Right hindlimb (tissue), 1 donor: ENCODE data around the gene ASB11.
"Not testable (repeated sequence)": the region's sequence is repeated elsewhere in the genome, so short reads cannot be mapped to it uniquely, and the experiment has no call there.

Experiments
- DNase-seq: peaks from one replicate; pipeline ENCODE4 v3.0.0-alpha.2; 2018

The ASB11 gene, protein sequence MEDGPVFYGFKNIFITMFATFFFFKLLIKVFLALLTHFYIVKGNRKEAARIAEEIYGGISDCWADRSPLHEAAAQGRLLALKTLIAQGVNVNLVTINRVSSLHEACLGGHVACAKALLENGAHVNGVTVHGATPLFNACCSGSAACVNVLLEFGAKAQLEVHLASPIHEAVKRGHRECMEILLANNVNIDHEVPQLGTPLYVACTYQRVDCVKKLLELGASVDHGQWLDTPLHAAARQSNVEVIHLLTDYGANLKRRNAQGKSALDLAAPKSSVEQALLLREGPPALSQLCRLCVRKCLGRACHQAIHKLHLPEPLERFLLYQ

DNA sequence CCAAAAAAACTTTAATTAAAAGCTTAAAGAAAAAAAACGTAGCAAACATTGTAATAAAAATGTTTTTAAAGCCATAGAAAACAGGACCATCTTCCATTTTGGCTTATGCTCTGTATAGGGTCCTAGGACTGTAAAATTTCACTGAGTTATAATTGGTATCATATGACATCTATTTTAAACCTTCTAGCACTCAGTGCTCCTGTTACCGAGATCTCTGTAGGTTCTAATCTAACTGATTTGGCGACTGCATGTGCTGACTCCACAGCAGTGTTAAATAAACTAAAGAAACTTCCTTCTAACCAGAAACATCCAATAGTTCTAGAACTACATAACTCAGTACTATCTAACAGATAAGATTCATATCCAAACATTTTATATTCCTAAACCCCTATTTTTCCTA, at the start of gene ASB11:
ASB11 (minus strand) TSS at position 132 of the 400 bp plus-strand sequence; CDS start at position 97, 35 bp downstream.
- no peak for DNase-seq

DNA sequence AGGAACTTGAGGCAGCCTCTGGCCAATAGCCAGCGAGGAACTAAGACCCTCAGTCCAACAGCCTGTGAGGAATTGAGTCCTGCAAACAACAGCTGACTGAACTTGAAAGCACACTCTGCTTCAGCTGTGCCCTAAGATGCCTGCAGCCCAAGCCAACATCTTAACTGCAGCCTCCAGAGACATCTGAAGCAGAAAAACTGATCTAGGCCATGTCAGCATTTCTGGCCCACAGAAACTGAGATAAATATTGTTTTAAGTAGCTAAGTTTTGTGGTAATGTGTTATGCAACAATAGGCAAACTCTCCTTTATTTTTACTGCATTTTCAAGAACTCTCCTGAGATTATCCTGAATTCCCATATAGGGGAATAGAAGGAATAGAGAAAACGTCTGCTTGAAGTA, 44.3 kb upstream of the ASB11 start:
- no peak for DNase-seq

DNA sequence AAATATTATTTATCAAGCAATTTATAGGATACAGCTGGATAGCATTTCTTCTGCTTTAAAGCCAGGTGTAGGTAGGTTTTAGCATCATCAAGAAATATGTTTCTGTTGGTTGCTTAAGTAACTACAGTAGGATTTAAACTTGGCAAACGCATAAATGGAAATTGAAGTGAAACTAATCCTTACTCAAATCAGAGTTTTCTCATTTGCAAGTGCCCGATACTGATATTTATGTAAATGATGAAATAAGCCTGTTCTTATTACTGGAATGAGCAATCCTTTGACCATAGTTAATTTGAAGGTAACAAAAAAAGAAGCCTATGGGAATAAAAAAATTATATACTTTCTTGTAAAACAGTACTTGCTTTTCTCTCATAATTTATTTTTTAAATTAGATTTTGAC, 43.1 kb upstream of the ASB11 start:
- no peak for DNase-seq

DNA sequence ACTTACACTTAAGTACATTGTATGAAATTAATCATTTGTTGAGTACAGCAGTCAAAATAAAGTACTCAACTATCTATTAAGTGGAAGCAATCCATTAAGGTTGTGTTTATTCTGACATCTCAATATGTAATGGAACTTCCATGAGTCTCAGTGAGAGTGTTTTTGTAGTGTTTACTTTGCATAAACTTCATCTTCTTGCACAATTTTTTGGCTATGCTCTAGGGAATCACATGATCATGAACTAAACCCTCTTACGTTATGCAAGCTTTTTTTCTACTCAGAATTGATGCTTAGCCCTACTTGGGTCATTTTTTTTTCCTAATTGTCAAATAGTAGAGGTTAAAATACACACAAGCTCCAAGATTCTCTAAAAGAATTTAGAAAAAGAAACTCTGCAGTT, 41.0 kb upstream of the ASB11 start:
- DNase-seq = no peak

DNA sequence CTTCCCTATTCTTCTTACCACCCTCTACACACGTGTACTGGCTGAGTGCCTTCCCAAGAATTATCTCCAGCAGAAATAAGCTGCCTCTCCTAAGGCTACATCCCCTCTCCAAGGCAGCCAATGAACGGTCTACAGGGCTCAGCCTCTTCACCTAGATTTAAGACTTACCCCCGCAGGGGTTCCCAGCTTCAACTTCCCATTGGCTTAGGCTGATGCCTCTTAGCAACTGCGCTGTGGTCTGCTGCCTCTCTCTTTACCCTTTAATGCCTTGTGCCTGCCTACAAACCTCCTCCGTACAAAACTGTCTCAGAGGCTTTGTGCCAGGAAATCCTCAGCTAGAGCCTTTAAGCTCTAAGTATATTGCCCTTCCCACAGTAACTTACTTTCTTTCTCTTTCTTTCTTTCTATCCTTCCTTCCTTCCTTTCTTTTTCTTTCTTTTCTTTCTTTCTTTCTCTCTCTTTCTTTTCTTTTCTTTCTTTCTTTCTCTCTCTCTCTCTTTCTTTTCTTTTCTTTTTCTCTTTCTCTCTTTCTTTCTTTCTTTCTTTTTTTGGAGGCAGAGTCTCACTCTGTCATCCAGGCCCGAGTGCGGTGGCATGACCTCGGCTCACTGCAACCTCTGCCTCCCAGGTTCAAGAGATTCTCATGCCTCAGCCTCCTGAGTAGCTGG, 35.0 kb upstream of the ASB11 start:
- DNase-seq = no peak

DNA sequence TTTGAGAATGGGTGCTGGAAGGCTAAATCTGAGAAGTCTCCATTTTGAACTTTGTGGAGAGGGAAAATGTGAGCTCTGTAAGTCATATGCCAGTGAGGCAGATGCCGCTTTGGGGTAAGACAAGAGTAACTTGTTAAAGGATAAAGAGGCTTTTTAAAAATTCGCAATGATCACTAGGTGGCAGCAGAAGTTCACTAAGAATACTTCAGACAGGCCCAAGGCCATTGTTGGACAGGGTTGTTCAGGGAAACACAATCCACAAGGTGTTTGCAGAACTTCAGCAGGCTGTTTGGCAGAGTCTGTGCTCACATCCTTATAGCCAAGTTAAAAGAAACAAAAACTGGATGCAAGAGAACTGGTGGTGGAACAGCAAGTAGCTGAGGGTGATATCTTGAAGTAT, 33.6 kb upstream of the ASB11 start:
- DNase-seq = peak; percentile 29

DNA sequence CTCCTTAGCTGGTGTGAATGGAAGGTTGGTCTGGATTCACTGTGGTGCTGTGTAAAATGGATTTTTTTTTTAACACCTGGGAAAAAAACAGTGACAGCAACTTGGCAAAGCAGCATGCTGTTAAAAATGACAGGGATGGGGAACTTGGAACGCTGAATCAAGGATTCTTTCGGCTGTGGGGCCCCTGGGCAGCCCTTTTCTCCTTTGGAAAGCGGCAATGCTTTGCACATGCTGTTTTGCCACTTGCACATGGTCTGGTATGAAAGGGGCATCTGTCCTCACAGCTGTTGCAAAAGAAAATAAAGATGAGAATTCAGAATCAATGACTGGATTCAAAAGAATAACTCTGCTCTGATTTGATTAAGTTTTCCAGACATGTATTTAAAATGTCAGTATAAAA, 30.5 kb upstream of the ASB11 start:
- DNase-seq = no peak

DNA sequence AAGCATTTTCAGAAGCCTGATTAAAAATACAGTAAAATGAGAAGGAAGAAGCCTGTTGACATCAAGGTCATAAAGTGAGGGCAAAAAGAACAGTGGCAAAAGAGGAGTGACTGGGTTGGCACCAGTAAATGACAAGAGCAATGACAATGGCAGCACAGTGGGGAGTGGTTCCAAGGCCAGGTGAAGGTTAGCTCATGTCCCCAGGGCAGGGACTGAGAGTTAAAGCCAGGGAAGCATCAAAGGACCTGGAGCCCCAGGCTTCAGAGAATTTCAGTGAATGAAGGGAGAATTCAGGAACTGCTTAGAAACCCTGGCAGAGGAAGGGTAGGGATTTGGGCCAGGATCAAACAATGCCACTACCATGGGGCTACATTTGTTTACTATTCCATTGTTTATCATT, 28.7 kb upstream of the ASB11 start:
- DNase-seq = no peak

DNA sequence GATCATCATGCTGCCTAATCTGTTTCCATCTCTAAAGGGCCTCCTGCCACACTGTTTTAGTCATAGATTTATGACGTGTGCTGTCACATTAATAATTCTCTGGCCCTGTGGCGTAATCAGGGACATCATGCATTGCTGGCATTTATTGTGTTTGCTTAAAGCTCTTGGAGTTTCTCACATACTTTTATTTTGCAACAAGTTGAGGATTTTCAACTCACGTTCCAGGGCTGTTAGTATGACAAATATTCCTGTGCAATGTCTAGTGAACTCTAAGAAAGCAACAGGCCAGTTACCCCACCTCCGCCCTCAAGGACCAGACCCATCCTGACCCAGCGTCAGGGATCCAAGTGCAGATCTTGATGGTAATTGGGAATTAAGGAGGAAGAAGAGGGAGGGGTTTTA, 27.6 kb upstream of the ASB11 start:
- no peak for DNase-seq

DNA sequence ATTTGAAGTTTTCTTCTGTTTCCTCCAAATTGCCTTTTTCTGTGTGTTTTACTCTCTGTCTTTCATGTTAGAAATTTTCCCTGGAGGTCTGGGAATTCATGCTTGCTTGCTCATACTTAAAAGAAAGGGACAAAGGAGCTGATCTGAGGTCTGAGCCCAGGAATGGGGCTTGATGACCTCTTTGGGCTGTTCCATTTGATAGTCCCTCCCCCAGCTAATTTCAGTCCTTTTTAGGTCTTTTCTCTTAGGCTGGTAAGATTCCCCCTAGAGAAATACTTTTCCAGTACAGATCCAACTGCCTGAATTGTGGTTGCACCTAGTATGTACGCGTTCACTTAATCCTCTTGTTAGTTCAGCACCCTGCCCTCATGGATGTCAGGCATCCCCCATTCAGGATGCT, 25.4 kb upstream of the ASB11 start:
- no peak for DNase-seq

DNA sequence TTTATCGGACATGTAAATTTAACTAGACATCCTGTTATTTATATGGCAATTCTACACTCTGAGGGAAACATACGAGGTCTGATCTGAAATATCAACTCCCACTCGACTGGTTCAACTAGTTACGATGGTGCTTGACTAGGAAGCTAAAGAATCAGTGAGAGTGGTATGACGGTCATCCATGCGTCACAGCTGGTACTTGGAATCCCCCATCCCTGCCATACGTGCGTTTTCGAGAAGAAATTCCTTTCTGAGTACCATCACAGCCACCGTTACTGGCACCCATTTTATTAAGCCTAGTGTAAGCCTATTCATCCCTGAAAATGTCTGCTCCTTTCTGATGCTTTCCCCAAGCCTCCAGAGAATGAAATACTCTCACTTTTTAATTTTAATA, 20.6 kb upstream of the ASB11 start:
- peak; percentile 28 for DNase-seq

DNA sequence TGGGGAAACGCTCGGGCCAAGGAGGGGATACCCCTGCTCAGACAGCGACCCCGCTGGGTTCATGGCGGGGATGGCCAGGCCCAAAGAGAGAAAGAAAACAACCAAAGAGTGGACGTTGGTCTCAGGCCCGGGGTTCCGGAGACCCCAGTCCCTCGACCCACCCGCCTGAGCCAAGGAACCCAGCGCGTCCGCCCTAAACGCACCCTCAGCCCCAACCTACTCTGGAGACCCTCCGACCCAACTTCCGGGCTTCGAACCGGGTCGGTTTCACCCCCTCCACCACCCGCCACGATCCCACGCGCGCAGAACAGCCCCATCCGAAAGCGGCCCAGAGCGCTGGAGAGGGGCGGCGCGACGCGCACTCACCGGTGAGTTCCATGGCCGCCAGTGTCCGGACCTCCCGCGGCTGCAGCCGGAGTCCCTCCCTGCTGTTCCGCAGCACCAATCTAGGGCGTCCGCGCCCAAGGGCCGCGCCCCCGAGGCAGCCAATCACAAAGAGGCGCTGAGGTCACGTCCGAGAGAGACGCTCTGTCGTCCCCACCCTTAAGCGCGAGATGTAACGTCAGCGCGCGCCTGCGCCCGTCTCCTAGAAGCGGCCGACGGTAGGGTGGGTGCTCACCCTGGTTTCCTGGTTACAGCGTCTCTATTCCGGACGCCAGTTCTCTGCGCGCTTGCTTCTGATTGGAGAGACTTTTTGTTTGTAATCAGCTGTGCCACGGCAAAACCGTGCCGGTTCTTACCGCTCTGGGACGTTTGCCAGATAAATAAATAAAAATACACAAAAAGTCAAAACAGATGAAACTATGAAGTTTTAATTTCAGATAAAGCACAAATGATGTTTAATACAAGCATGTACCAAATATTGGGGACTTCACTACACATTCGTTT, 19.9 kb upstream of the ASB11 start, which contains the start of gene PIGA:
PIGA (minus strand) TSS at position 389 of the 888 bp plus-strand sequence. CDS start 3,593 bp downstream, outside the sequence.
- peak; percentile 97 for DNase-seq

DNA sequence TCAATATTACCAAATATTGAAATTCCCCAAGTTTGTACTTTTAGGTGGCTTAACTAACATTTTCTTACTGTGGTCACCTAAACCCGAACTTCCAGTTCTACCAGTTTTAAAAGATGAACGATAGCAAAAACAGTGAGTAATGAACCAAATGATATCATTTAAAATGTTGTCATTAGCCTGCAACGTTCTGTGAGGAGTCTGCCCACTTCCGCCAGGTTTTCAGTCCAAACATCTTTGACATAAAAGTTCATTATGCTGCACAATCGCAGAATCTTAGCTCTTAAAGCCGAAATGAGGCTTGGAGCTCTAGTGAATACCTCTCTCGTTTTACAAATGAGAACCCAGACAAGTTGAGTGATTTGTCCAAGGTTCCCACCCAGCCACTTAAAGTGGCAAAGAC, 19.1 kb upstream of the ASB11 start:
- no peak for DNase-seq

DNA sequence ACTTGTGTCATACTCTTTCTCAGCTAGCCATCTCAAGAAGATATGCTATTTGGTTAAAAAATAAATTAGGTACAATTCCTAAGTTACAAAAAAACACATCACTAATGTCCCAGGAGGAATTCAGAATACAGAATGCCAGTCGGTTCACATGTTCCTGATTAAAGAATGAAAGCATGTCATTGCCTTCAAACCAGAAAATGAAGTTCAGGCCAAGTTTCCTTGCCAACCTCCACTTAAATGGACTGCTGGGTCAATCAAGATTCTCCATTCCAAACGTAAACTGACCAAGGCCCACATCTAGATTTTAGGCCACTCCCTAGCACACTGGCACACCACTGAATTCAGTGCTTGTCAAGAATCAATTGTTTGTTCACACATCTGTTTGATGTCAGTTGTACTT, 13.4 kb upstream of the ASB11 start:
- DNase-seq = no peak

DNA sequence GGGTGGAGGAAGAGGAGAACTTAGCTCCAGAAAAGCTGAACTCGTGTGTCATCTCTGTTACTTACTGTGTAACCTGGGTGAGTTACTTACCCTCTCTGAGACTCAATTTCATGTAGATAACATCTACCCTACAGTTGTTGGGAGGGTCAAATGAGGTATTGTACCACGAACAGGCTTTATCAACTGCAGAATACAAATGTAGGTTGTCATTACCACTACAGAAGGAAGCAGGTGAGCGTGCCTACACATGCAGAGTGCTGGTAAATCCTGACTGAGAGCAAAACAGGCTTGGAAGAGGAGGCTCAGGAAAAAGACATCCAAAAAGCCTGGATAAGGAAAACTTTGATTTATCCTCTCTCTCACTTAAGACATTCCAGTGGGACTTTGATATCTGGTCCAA, 12.7 kb upstream of the ASB11 start:
- DNase-seq = no peak

DNA sequence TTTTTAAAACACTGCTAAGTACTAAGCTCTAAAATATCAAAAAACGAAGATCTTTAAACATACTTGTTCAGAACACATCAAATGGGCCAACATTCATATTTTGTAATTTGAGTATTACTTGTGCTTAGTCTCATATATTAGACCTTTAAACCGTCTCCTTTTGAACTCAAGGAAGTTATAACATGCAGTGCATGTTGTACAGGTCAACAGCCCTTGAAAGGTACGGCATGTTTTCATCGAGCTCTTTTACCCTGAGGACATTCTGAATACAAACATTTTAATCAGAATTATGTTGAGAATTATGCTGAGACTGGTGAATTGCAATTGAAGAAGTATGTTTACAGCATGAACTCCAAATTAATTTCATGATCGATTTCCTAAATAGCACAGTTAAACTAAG, 7.0 kb upstream of the ASB11 start:
- DNase-seq = no peak

DNA sequence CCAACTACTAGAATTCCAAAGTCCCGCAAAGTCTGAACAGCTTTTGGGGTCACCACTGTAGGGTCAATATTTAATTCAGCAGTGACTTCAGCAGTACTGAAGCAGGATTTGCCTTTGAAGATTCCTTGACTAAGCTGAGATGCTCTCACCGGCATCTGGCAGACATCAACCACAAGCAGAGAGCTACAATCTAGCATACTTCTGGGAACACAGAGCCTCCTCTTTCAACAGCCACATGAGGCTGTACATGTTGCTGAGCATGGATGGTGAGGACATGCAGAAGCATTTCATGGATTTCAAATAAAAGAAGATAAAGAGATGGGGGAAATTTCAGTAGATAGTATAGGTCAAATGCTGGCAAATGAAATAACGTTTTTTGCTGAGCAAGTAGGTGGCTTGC, 6.6 kb upstream of the ASB11 start:
- DNase-seq = no peak

DNA sequence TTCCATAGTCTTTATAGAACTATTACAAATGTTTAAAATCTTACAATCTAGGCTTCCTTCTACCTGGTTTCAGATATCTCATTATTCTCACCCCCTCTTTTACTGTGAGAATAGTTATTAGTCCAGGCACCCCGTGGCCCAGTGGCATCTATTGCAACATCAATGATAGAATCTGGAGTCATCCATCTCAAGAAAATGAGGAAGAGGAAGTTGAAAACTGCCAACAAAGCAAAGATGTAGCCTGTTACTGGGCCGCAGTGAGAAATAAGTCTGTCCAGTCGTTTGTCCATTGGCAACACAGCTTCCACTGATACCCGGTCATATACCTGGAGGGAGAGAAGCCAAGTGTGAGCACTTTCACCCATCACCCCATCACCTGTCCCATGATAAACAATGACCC, 6.0 kb upstream of the ASB11 start:
- DNase-seq = no peak

DNA sequence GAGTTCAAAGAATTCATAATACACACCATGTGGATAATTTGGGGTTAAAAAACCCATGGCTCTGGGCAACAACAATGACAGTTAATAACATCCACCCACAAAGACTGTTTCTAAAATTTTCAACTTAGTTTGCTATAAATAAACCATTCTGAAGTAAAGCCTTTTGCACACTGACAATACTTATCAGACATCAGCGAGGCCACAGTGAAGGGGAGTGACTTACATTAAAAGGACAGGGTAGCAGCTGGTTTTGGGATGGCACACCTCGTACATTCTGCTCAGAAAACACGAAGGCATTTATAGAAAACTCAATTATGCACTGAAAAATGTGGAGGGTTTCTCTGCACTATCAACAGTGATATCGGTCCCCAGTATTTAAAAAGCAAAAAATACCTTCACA, 4.9 kb upstream of the ASB11 start:
- no peak for DNase-seq

DNA sequence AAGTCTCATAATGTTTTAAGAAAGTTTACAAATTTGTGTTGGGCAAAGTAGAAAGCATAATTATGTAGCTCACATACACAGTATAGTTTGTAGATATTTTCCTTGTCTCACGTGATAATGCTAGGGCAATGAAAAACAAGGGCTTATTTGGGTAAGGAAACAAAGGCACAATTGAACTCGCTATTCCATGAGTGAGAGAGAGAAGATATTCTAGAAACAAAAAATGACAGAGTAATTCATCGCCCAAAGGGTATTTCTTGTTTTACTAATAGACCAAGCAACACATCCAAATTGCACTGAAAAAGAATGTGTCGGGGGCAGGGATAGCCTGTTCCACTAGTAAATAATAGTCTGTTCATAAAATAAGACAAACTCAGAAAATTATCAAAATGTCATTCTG, 3.6 kb upstream of the ASB11 start:
- DNase-seq = no peak

DNA sequence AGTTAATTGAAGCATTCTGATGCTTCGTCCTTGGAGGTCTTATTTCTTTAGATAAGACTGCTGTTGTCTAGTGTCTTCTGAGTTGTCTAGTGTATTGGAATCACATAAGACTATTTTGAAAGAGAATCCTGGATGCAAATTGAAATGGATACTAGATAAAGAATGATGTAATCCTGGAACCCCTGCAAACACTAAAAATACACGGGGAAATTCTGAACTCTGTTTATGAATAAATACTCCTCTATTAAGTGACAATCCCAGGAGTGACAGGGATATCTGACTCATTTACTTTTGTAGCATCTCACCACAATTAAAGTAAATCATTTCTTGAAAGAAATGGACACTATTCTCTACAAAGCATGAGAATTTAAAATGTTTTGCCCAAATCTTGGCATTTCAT, 968 bp downstream of the ASB11 start:
- DNase-seq = no peak

DNA sequence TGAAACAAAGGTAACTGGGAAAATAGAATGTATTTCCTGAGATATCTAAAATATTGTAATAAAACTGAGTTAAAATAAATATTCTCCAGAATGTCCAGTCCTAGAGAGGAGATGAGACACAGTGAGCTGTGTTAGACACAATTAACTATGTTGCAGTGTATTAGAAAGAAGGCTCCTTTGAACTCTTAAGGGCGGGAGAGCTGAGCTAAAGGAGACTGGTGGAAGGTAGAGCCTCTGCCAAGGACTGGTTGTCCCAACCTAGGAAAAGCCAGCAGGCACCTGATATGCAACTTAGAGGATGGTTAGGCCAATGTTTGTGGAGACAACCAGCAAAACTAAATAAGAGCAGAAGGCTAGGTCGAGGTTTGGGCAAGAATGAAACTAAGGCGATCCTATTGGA, 4.3 kb downstream of the ASB11 start:
- DNase-seq = no peak

DNA sequence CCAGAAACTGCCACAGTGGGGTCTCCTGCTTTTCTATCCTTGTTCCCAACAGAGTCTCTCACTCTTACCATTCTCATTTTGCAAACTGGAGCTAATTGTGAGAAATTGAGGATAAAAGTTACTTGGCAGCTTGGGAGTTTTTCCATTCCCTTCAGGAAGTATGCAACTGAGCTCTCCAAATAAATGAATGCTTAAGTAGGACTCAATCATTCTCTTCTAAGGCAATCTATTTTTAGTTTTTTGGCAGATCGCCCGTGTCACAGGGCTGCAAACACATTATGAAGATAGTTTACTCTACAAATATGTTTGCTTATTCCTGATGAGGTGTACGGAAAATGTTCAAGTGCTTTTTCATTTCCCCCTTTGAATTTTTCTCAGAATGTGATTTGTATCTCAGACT, 5.3 kb downstream of the ASB11 start:
- peak; percentile 35 for DNase-seq

DNA sequence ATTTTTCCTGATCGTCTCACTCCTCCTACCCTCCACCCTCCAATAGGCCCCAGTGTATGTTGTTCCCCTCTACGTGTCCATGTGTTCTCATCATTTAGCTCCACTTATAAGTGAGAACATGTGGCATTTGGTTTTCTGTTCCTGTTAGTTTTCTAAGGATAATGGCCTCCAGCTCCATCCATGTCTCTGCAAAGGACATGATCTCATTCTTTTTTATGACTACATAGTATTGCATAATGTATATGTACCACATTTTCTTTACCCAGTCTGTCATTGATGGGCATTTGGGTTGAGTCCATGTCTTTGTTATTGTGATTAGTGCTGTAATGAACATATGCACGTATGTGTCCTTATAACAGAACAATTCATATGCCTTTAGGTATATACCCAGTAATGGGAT, 9.5 kb downstream of the ASB11 start:
- not testable (repeated sequence) for DNase-seq
